HG03565 (cell line): Measurements from ENCODE around the gene SLC9C2.

Experiments
- ATAC-seq: cut with Tn5 transposase; IDR thresholded peaks from one replicate; pipeline ENCODE4 v1.9.1; 2021; ENCODE audit warnings: mild to moderate bottlenecking, moderate library complexity; ENCODE audit not compliant: unreplicated experiment

The SLC9C2 gene

GRCh38 chr1:173454966-173455524 lies 147.8 kb downstream of the SLC9C2 start:
- ATAC-seq = no peak

- ATAC-seq = no peak
These were observed 148.9 kb downstream of the SLC9C2 start for GRCh38 chr1:173453982-173454381.

- no peak for ATAC-seq
These were observed 150.9 kb downstream of the SLC9C2 start for GRCh38 chr1:173451981-173452380.
